ENCODE data around the gene GBX1.

DNA sequence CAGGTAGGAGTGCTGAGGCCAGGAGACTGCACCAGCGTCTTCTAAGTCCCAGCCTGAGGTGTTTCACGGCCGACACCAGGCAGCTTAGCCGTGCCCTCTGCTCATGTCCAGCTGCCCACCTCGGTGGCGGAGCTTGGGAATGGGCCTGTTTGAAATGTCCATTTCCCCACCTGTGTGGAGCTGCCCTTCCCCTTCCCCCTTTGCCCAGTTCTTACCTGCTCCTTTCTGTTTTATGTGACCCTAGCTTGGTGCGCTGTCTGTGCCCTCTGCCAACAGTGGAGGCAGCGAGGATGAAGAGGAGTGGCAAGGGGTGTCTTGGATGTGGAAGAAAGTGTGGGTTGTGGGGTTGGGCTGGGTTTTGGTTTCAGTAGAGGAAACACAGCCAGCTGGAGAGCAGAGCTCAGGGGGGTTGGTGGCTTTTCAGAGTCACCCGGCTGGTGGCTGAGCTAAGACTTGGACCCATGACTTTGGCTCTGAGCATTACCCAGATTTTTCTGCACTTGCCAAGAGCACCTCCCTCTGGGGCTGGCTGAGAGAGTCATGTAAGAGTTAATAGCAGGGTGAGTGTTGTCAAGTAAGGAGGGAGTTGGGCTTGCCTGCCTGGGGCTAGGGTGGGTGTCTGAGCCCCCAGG lies 37.4 kb downstream of the GBX1 start:
- no peak for TF ChIP-seq POLR2A (IDR thresholded peaks at IDR 0.05)
- TF ChIP-seq, protein P1, sequence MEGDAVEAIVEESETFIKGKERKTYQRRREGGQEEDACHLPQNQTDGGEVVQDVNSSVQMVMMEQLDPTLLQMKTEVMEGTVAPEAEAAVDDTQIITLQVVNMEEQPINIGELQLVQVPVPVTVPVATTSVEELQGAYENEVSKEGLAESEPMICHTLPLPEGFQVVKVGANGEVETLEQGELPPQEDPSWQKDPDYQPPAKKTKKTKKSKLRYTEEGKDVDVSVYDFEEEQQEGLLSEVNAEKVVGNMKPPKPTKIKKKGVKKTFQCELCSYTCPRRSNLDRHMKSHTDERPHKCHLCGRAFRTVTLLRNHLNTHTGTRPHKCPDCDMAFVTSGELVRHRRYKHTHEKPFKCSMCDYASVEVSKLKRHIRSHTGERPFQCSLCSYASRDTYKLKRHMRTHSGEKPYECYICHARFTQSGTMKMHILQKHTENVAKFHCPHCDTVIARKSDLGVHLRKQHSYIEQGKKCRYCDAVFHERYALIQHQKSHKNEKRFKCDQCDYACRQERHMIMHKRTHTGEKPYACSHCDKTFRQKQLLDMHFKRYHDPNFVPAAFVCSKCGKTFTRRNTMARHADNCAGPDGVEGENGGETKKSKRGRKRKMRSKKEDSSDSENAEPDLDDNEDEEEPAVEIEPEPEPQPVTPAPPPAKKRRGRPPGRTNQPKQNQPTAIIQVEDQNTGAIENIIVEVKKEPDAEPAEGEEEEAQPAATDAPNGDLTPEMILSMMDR (IDR thresholded peaks at IDR 0.05), result no peak

All from adrenal gland (tissue), 5 donors.